ENCODE measurements around the gene BANK1.

Gene BANK1

DNA sequence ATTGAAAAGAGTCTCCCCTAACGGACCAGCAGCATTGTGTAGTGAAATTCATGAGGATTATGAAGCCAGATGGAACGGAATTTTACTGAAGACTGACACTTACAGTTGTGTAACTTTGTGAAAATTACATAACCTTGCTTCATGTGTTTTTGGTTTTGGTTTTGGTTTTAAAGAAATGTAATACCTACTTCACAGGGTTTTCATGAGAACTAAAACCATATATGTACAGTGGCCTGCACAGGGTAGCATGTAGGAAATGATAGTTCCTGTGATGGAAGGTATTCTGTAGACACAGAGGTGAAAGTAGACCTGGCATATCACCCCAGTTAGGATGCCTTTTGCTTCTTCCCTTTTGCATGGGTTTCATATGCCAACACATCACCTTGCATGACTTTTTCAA, 247.0 kb downstream of the BANK1 start:
- no peak for DNase-seq

DNA sequence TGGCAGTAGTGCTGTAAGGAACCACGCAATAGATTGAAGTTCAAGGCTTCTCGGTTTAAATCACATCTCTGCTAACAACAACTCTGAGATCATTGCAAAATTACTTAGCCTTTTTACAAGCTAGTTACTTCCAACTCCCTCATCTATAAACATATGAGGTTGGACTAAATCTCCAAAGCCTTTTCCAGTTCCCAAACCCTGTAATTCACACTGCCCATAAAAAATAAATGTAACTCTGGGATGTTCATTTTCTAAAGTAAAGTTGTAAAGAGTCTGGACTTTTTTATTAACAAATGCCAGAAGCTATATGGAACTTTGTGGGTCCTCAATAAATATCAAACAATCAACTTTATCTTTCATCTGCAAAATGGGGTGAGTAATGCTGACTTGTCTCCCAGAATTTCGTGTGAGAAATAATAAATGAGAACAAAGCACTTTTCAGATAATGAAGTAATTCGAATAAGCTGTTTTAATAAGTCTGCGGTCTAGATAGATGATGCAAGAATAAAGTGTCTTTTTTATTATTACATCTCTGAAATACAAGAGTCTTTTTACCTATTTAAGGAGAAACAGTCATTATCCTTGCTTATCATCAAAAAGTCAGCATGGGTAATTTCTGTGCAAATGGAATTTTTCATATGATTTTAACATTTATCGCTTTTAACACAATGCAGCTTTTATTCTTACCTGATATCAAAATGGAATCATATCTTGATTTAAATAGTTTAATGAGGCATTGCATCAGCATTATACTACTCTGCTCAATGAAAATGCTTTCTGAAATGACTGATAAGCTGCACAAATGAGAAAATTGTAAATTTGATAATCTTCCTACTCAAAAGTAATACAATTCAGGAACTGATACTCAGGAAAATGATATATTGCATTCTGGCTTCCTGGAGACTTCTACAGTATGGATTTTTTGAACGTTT, 252.6 kb downstream of the BANK1 start:
- no peak for DNase-seq

DNA sequence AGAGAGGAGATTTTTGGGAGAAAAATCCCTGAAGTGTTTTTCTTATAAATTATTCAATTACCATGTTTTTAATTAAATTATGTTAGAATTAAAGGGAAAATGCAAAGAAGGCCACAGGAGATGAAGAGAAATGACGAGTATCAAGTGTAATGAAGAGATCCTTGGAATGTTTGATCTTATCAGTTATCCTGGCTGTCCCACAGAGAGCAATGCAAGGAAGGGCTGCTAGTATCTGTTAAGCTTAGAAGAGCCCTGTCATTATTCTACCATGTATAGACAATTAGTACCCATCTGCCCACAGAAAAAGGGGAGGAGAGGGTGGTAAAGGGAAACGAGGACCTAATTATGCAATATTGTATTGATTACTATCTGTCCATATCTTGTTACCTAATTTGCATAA, 257.1 kb downstream of the BANK1 start:
- no peak for DNase-seq

DNA sequence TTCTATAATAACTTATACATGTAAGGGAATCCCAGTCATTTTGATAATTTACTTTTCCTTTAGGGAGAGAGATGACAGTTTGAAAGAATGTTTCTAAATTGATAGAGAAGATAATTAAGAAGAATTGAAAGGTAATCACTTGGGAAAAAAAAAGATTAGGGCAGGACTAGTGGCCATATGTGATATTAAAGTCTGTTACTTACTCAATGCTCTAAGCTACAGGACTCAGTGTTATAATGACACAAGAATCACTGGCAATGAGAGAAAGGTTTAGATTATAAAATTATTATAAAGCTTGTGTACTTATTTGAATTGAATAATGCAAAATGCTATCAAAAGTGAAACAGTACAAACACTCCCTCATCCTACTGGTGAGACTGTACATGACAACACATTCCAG, 265.3 kb downstream of the BANK1 start:
- DNase-seq: no peak

DNA sequence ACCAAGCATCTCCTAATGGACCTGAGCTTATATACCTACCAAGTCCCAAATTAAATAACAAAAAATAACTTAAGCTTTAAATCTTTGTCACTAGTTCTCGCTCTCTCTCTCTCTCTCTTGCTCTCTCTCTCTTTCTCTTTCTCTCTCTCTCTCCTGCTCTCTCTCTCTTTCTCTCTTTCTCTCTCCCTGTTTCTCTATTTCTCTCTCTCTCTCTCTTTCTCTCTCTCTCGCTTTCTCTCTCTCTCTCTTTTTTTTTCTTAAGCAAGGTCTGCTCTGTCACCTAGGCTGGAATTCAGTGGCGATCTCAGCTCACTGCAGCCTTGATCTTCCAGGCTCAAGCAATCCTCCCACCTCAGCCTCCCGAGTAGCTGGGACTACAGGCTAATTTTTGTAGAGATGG, 266.6 kb downstream of the BANK1 start:
- DNase-seq: no peak

DNA sequence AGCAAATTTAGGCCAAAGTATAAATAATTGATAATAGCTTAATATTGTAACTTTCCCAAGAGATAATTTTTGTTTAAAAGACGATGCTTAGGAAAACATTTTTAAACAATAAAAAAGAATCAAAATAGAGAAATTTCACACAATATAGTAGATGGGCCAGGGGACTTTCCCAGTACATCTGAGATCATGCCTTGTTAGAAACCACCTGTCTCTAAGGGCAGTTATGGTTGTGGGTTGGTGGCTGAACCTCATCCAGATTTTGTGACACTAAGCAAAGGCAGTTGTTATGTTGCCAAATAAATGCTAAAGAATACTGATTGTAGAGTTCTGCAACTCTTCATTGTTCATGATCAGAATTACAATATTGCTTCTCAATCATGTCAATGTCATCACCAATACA, 270.6 kb downstream of the BANK1 start:
- no peak for DNase-seq

DNA sequence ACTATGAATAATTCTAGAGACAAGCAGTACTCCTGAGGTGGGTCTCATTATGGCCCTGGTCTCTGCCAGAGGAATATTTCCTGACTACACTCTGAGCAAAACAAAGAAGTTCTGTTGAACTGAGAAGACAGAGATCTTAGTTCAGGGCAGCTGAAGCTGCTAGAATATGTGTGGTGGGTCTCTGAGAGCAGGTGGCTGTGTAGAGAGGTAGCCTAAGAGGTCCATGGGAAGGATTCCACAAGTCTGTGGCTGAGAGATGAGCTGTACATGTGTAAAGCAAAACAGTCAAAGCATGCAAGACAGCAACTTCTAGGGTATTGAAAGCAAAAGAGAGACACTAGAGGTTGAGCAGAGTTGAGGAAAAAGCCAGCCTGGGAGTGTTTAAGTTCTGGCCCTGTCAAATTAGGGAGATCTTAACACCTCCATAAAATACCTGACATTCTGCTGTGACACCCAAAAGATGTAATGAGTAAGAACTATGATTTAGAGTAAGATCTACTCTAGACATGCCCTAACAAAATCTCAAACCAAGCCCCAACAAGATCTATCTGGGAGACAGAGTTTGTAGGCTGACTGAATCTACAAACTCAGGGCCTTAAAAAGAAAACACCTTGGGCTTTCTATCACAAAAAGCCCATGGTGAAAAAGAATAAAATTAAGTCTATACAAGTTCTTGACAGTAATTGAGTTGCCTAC, 274.4 kb downstream of the BANK1 start:
- DNase-seq: no peak

DNA sequence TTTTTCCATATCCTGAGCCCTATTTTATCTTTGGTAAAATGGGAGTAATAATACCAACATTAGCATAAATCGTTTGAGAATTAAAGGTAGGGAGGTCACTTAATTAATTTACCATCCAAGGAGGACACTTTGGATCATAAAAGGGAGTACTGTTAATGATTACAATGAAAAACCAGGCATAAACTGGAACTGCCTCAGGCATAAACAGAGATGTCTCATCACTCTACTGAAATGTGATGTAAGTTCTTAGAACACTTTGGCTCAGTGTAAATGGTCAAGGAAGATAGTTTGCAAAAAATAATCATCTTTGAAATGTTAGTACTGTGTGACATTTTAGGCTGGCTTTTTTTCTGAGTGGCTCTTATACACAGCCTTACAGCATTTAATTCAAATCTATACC, 286.1 kb downstream of the BANK1 start:
- no peak for DNase-seq

DNA sequence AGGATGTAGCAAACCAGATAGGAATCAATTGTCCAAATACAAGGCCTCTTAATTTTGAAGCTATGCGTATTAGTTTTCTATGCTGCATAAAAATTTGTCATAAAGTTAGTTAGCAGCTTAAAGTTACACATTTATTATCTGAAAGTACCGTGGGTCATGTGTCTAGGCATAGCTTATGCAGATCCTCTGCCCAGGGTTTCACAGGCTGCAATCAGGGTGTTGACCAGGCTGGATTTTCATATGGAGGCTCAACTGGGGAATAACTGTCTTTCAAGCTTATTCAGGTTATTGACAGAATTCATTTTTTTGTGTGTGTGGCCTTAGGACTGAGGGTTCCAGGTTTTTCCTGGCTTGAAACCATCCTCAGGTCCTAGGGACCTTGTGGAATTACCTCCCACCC, 289.7 kb downstream of the BANK1 start:
- DNase-seq: no peak

DNA sequence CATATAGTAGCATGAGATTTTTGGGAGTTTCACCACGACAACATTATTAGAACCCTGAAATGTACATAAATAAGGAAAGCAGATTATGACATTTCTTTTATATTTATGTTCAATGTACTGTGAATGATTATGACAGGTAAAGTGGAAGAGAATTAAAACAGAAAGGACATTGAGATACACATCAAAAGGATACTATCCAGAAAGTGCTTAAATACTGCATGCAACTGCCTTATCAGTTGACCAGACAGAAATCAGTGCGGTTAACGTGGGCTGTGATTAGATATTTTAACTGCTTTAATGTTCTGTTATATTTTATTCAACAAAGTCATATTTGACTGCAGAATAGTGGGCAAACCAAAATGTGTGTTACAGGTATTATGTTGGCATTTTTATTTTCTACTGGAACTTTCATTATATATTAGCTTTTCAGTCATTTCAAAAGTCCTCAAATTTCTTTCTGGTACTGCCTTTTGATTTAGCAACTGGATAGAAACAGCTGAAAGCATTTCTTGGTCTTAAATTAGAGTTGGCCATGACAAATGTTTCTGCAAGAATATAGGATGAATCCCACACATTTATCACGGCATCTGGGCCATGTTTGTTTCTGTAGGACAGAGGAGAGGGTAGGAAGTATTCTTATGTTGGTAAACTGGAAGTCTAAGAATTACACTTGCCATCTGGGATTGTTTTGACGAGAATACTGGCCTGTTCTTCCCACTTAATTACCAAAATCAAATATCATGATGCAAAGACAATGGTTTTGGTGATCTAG, 299.5 kb downstream of the BANK1 start:
- DNase-seq: no peak

DNA sequence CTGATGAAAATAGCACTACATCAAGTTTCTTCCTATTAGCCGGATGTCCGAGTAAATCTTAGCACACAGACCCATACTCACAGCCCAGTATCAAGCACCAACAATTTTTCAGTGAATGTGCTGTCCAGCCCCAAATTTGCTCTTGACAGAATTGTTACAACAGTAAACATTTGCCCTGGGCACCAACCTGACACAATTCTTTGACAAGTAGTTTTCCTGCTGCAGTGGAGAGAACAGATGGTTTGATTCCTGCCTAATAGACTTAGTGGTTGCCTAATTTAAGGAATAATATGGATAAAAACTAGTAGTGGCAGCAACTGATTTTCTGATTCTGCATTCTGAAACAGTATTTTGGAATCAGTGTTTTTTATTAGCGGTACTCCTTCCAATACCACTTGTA, 301.1 kb downstream of the BANK1 start:
- no peak for DNase-seq

DNA sequence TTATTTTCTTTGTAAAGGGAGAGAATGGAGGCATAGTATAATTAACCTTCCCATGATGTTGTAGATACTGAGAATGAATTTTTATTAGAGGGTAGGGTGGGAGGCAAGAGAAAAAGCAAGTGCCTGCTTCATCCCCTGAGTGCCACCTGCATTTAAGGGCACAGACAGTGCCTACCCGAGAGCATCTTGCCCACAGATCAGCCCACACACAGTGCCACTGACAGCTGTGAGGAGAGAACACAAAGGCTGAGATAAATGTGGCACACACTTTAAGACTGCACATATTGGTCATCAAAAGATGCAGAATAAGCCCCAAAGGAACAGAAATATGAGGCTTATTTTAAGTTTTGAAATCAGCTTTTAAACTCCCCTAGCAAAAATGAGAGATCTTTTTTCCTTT, 304.0 kb downstream of the BANK1 start:
- DNase-seq: no peak

DNA sequence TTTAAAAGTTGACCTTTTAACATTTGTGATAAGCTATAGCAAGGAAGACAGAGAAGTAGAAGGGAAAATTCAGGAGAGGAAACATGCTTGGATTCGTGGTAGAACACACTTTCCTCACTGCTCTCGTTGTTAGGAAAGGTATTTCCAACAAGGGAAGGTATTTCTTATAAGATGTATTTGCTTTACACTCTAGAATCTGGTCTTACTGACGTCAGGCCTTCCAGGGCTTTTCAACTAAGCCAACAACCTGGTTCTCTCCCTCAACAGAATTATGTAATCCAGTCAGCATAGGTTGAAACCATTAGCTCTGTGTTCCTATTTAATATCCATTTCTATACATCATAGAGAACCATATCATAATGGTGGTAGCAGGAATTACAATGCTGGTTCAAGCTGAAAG, 312.8 kb downstream of the BANK1 start:
- no peak for DNase-seq

DNA sequence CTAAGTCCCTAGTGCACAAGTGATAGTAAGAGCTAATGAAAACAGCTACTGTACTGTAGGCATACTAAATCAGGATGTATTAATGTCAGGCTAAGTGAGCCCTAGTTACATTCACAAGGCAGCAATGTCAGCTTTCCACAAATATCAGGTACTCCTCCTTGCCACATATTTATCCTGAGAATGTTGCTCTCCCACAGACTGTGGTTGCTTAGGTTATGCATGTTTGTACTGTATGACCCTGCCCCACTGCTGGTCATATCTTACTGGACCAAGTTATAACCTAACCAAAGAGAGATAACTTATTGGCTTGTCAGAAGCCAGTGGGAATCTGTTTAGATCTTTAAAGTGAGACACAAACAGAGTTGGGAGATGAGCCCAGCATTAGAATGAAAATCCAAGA, 313.7 kb downstream of the BANK1 start:
- no peak for DNase-seq

DNA sequence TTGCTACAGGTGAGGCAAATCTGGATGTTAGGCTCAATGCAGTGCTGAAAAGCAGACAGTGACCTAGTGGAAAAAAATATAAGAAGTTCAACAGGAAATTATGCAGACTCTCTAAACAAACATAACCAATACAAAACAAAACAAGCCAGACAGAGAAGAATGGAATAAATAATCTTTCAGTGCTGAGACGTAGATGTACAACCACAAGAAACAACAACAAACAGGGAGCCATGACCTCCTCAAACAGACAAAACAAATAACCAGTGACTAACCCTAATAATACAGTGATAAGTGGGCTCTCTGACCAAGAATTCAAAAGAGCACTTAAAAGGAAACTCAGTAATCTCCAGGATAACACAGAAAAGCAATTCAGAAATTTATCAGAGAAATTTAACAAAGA, 315.5 kb downstream of the BANK1 start:
- no peak for DNase-seq

DNA sequence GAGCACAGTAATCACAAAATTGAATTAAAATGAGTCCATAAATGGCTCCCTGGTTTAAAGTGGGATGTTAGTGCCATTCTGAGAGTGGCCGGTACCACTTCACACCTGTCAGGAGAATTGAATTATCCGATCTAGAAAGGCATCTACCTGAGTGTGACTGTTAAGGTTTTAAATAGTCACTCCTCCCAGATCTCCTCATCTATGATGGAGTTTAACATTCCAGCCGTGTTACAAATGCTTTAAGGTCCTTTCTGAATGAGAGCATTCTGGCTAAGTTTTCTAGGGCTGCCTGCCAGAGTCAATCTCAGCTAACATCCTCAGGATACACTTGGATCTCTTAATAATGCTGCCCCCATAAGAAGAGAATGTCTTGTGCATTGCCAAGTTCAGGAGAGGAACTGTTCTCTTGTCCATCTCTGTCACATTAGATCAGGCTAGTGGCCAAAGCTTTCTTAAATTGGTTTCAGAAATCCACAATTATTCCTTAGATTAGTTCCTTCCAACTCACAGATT, 323.6 kb downstream of the BANK1 start:
- no peak for DNase-seq

DNA sequence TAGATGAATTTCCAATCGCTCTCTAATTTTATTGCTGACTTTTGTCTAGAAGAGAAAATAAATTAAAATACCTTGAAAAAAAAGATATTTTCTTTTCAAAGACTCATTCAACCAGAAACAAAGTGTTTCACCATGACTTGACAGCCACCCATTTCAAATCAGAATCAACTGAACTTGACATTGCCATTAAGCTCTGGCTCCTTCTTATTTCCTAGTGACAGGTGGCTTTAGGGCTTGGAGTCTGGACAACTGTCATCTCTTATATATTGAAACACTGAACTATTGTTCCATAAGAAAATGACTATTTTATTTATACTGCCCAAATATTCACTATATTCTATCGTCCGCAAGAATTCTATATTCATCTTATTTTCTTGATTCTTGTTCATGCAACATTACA, 325.6 kb downstream of the BANK1 start:
- no peak for DNase-seq

DNA sequence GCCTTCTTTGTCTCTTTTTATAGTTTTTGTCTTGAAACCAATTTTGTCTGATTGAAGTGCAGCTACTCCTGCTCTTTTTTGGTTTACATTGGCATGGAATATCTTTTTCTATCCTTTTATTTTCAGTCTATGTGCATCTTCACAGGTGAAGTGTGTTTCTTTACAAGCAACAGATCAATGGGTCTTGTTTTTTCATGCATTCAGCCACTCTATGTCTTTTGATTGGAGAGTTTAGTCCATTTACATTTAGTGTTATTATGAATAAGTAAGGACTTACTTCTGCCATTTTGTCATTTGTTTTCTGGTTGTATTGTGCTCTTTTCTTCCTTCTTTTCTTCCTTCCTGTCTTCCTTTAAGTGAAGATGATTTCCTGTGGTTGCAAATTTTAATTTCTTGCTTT, 330.3 kb downstream of the BANK1 start:
- DNase-seq: no peak
